IMR-90 (cell line): Measurements from ENCODE around the gene ADD3. TPM values are rescaled to one million over a fixed set of nuclear protein-coding genes. Genes with fewer than 3 reads are reported as not detected.

Source experiments
- ATAC-seq: fragments of 200-7000 bp; cut with Tn5 transposase; 2 replicates; pipeline ENCODE4 v1.9.1; 2020; ENCODE audit warnings: low read depth, mild to moderate bottlenecking, moderate library complexity
- BruUV-seq: library from RNA; stranded (reverse); fragments of 400-500 nt; replicated peaks from 2 replicates; lab custom pipeline; 2021; lab: Mats Ljungman, UMichigan
- CTCF ChIA-PET: fragments of 300-600 bp; formaldehyde crosslinking; extraction: SDS; loops from one replicate; lab custom pipeline; 2021; ENCODE audit warnings: antibody characterized with exemption; lab: Yijun Ruan, JAX
- POLR2A ChIA-PET: fragments of 300-600 bp; sonication (Branson Sonifier 250); formaldehyde crosslinking; loops from one replicate; lab custom pipeline; 2022; ENCODE audit warnings: antibody characterized with exemption; ENCODE audit not compliant: unreplicated experiment; lab: Charles Lee
- DNase-seq: peaks from one replicate; pipeline ENCODE4 v3.0.0; 2013
- H2AFZ ChIP-seq: replicated peaks from 2 replicates; pipeline ENCODE3; 2013; ENCODE audit warnings: low read length, mild to moderate bottlenecking; ENCODE audit not compliant: poor library complexity
- H2AK5ac ChIP-seq: 2 replicates; pipeline ENCODE4 v1.6.1; 2013; ENCODE audit warnings: low read depth, low read length, inconsistent platforms
- H2AK9ac ChIP-seq: replicated peaks from 2 replicates; pipeline ENCODE3; 2013; ENCODE audit warnings: mild to moderate bottlenecking, low read depth, low read length, moderate library complexity; ENCODE audit not compliant: poor library complexity
- H2BK120ac ChIP-seq: 2 replicates; pipeline ENCODE4 v1.6.1; 2013; ENCODE audit warnings: low read depth, low read length, inconsistent platforms
- H2BK15ac ChIP-seq: 3 replicates; pipeline ENCODE4 v1.6.1; 2013; ENCODE audit warnings: low read depth, low read length, inconsistent platforms
- H2BK20ac ChIP-seq: 2 replicates; pipeline ENCODE4 v1.6.1; 2013; ENCODE audit warnings: low read depth, mild to moderate bottlenecking, inconsistent platforms, low read length, moderate library complexity
- H2BK5ac ChIP-seq: 2 replicates; pipeline ENCODE4 v1.6.1; 2013; ENCODE audit warnings: mild to moderate bottlenecking, low read depth, low read length, inconsistent platforms; ENCODE audit not compliant: poor library complexity, severe bottlenecking
- H3K14ac ChIP-seq: replicated peaks from 2 replicates; pipeline ENCODE4 v1.6.1; 2013; ENCODE audit warnings: low read depth, low read length, inconsistent platforms
- H3K18ac ChIP-seq: 2 replicates; pipeline ENCODE4 v1.6.1; 2013; ENCODE audit warnings: low read depth, low read length, control low read depth
- H3K23ac ChIP-seq: 2 replicates; pipeline ENCODE4 v1.6.1; 2013; ENCODE audit warnings: low read depth, low read length, inconsistent platforms
- H3K27ac ChIP-seq: 2 replicates; pipeline ENCODE4 v1.5.1; 2013; ENCODE audit warnings: mild to moderate bottlenecking, control low read depth, low read length; ENCODE audit not compliant: insufficient read depth
- H3K27me3 ChIP-seq: 2 replicates; pipeline ENCODE4 v1.6.1; 2013; ENCODE audit warnings: low read length; ENCODE audit not compliant: control insufficient read depth, insufficient read depth
- H3K36me3 ChIP-seq: 2 replicates; pipeline ENCODE4 v1.6.1; 2013; ENCODE audit warnings: low read length, mixed read lengths; ENCODE audit not compliant: control insufficient read depth, insufficient read depth
- H3K4ac ChIP-seq: 2 replicates; pipeline ENCODE4 v1.6.1; 2013; ENCODE audit warnings: low read depth, low read length, inconsistent platforms
- H3K4me1 ChIP-seq: 2 replicates; pipeline ENCODE4 v1.6.1; 2013; ENCODE audit warnings: low read length, mixed read lengths; ENCODE audit not compliant: control insufficient read depth, insufficient read depth
- H3K4me2 ChIP-seq: 2 replicates; pipeline ENCODE4 v1.6.1; 2013; ENCODE audit warnings: low read depth, mild to moderate bottlenecking, control low read depth, low read length, moderate library complexity
- H3K4me3 ChIP-seq: 2 replicates; pipeline ENCODE4 v1.5.1; 2013; ENCODE audit warnings: low read depth, mild to moderate bottlenecking, control low read depth, low read length, moderate library complexity; ENCODE audit not compliant: insufficient read depth
- H3K56ac ChIP-seq: 2 replicates; pipeline ENCODE4 v1.6.1; 2013; ENCODE audit warnings: low read length, inconsistent platforms; ENCODE audit not compliant: insufficient read depth; ENCODE audit errors: extremely low read depth
- H3K79me1 ChIP-seq, 2 experiments: 2 replicates each; pipeline ENCODE4 v1.6.1; 2013; ENCODE audit warnings: low read length in 2 of 2, inconsistent platforms in 1 of 2, low read depth in 1 of 2
- H3K9ac ChIP-seq: 2 replicates; pipeline ENCODE4 v1.6.1; 2013; ENCODE audit warnings: low read depth, low read length, control low read depth
- H3K9me1 ChIP-seq: 2 replicates; pipeline ENCODE4 v1.6.1; 2013; ENCODE audit warnings: low read length, inconsistent platforms; ENCODE audit not compliant: insufficient read depth
- H3K9me3 ChIP-seq: 2 replicates; pipeline ENCODE4 v1.6.1; 2013; ENCODE audit warnings: low read length; ENCODE audit not compliant: control insufficient read depth, insufficient read depth
- H4K20me1 ChIP-seq: 2 replicates; pipeline ENCODE4 v1.6.1; 2013; ENCODE audit warnings: low read length, inconsistent platforms; ENCODE audit not compliant: insufficient read depth
- H4K5ac ChIP-seq: 2 replicates; pipeline ENCODE4 v1.6.1; 2013; ENCODE audit warnings: mild to moderate bottlenecking, low read depth, low read length, control low read depth
- H4K8ac ChIP-seq, 2 experiments: 2 replicates each; pipeline ENCODE4 v1.6.1; 2013; ENCODE audit warnings: low read depth in 2 of 2, low read length in 2 of 2, control low read depth in 1 of 2, inconsistent platforms in 1 of 2
- H4K91ac ChIP-seq: 2 replicates; pipeline ENCODE4 v1.6.1; 2013; ENCODE audit warnings: low read depth, low read length, inconsistent platforms; ENCODE audit not compliant: insufficient read depth
- CHD1 ChIP-seq: IDR thresholded peaks from 2 replicates; pipeline ENCODE4 v1.6.1; 2012; ENCODE audit warnings: low read depth, low read length, improper control_type of control experiment
- CTCF ChIP-seq: conservative IDR thresholded peaks from 2 replicates; pipeline ENCODE4 v1.5.1; 2012; ENCODE audit warnings: mild to moderate bottlenecking, low read depth, low read length, improper control_type of control experiment
- ELK1 ChIP-seq: fragments of 150-350 bp; IDR thresholded peaks from 2 replicates; pipeline ENCODE4 v1.6.1; 2016; ENCODE audit warnings: low read depth, mild to moderate bottlenecking, low read length, moderate library complexity, borderline replicate concordance
- FOS ChIP-seq: fragments of 150-350 bp; IDR thresholded peaks from 2 replicates; pipeline ENCODE4 v1.6.1; 2016; ENCODE audit warnings: low read depth, low read length
- MAFK ChIP-seq: IDR thresholded peaks from 2 replicates; pipeline ENCODE4 v1.6.1; 2012; ENCODE audit warnings: low read depth, low read length, improper control_type of control experiment
- MAZ ChIP-seq: IDR thresholded peaks from 2 replicates; pipeline ENCODE4 v1.6.1; 2012; ENCODE audit warnings: low read depth, mild to moderate bottlenecking, low read length, improper control_type of control experiment, moderate library complexity, borderline replicate concordance
- MXI1 ChIP-seq: IDR thresholded peaks from 2 replicates; pipeline ENCODE4 v1.6.1; 2012; ENCODE audit warnings: low read depth, mild to moderate bottlenecking, low read length, moderate library complexity, borderline replicate concordance
- NFE2L2 ChIP-seq: fragments of 150-350 bp; IDR thresholded peaks from 2 replicates; pipeline ENCODE4 v1.6.1; 2016; ENCODE audit warnings: low read depth, mild to moderate bottlenecking, low read length
- POLR2A ChIP-seq: IDR thresholded peaks from 2 replicates; pipeline ENCODE4 v1.6.1; 2012; ENCODE audit warnings: mild to moderate bottlenecking, low read depth, low read length
- RCOR1 ChIP-seq: IDR thresholded peaks from 2 replicates; pipeline ENCODE4 v1.6.1; 2012; ENCODE audit warnings: mild to moderate bottlenecking, low read length, improper control_type of control experiment; ENCODE audit not compliant: insufficient replicate concordance
- RFX5 ChIP-seq: IDR thresholded peaks from 2 replicates; pipeline ENCODE4 v1.8.0; 2012; ENCODE audit warnings: low read depth, mild to moderate bottlenecking, low read length, moderate library complexity
- USF2 ChIP-seq: fragments of 150-350 bp; IDR thresholded peaks from 2 replicates; pipeline ENCODE4 v1.6.1; 2017; ENCODE audit warnings: mild to moderate bottlenecking, antibody characterized with exemption, low read length, low read depth
- WGBS, 2 experiments: methylation state at CpG; one replicate each; pipeline versions ENCODE4 v1.1.5 to v1.1.7; 2013; ENCODE audit warnings: missing lambda C conversion rate in 2 of 2; ENCODE audit not compliant: insufficient read length in 1 of 2; ENCODE audit errors: extremely low coverage in 2 of 2; 5-methylcytosine and 5-hydroxymethylcytosine counted together
- dilution Hi-C: fragments of 300-500 bp; cut with HindIII; formaldehyde crosslinking; loops from one replicate; pipeline ENCODE4 v1.14.3; 2018; ENCODE audit warnings: low sequenced_read_pairs; ENCODE audit not compliant: unreplicated experiment
- in situ Hi-C: fragments of 300-500 bp; cut with MboI; formaldehyde crosslinking; loops from 3 replicates; pipeline ENCODE4 v1.14.3; 2019; ENCODE audit warnings: low sequenced_read_pairs, inconsistent platforms, mixed read lengths
- intact Hi-C: fragments of 100-400 bp; cut with micrococcal nuclease; formaldehyde crosslinking; loops from 2 replicates; pipeline ENCODE4 v1.10.0; 2022
- polyA plus RNA-seq, 3 experiments: library from polyadenylated mRNA; depleted of rRNA; stranded (reverse); fragments of >200 nt; gene quantifications; 2 replicates each; pipeline ENCODE4 v1.2.3, GENCODE V29; 2012; ENCODE audit warnings: low replicate concordance in 1 of 3
- total RNA-seq: library from RNA; depleted of rRNA; stranded (reverse); fragments of >200 nt; gene quantifications from 2 replicates; pipeline ENCODE4 v1.2.3, GENCODE V29; 2012

ADD3 gene
- total and polyA plus RNA-seq, 2 of the 4 experiments (the other 2 are of a cell fraction) = 138 to 212 TPM

- Histone ChIP-seq H2BK5ac (no peak overlapping the region), H3K36me3 (no peaks in the 10 kb centered on the region), H3K4me3 (no peak overlapping the region), H3K56ac (no peak overlapping the region), H3K27me3 (no peaks in the 10 kb centered on the region), H3K4me1 (peaks cover 5% of the 10 kb centered on the region), H3K4ac (no peak overlapping the region), H2BK20ac (no peak overlapping the region), H3K9me1 (0 out of 2 replicates have a peak, but pooled peaks cover 6% of the 10 kb centered on the region), H3K9ac (no peak overlapping the region), H2AK5ac (no peak overlapping the region), H3K9me3 (no peaks in the 10 kb centered on the region), H4K8ac (no peak overlapping the region), H3K27ac (no peak overlapping the region), H4K5ac (no peak overlapping the region), H2AFZ (no peak overlapping the region), H2BK120ac (no peak overlapping the region), H4K91ac (no peak overlapping the region), H3K23ac (no peak overlapping the region), H3K14ac (no peak overlapping the region), H2BK15ac (no peak overlapping the region), H3K4me2 (no peak overlapping the region), H3K79me1 (peaks cover 45 to 68% of the 10 kb centered on the region in 2 experiments), H2AK9ac (no peak overlapping the region), H4K20me1 (peaks cover 30% of the 10 kb centered on the region; the same call in 1 of the 2 replicates), H3K18ac (no peak overlapping the region)
- in situ Hi-C loops = no loop called here
- ATAC-seq (peak; percentile 32; the same call in 1 of the 2 replicates), DNase-seq (no peak)
- CTCF ChIA-PET = interaction anchor here (0.7 kb wide), 1 partner anchor 16 kb away, joined by 3 read pairs; no protein-coding TSS in a partner anchor
- dilution Hi-C loops = no loop called here
- intact Hi-C loops = no loop called here
- BruUV-seq = no TSS peak
- TF ChIP-seq MXI1 (no peak), CTCF (no peak), RFX5 (no peak), MAZ (no peak), NFE2L2 (no peak), USF2 (no peak), POLR2A (no peak), RCOR1 (no peak), MAFK (no peak), CHD1 (no peak), FOS (no peak), ELK1 (no peak)
- no CpG with 5 or more reads among the region's 1 CpG for WGBS, 2 experiments
- POLR2A ChIA-PET = no interaction called here
These were observed 10.1 kb downstream of the ADD3 start for GRCh38 chr10:110017907-110018306.
